Sigmoid colon (tissue), 7 donors: ENCODE results near the gene KIRREL3. TPM values are rescaled to one million over a fixed set of nuclear protein-coding genes. Genes with fewer than 3 reads are reported as not detected.
"Not testable (repeated sequence)": the region's sequence is repeated elsewhere in the genome, so short reads cannot be mapped to it uniquely, and the experiment has no call there.

Source experiments
- DNase-seq: peaks from one replicate; pipeline ENCODE4 v3.0.0-alpha.2; 2019
- H3K27ac ChIP-seq, 4 donors: fragments of 200-600 bp; sonication (generic); one replicate each; pipeline ENCODE4 v1.5.1; 2016 to 2019; ENCODE audit warnings: mild to moderate bottlenecking in 1 of 4
- H3K27me3 ChIP-seq, 3 donors: fragments of 200-600 bp; sonication (generic); one replicate each; pipeline ENCODE4 v1.5.1; 2019; ENCODE audit warnings: mild to moderate bottlenecking in 1 of 3
- H3K36me3 ChIP-seq, 4 donors: fragments of 200-600 bp; sonication (generic); one replicate each; pipeline ENCODE4 v1.5.1; 2016 to 2019
- H3K4me1 ChIP-seq, 4 donors: fragments of 200-600 bp; sonication (generic); one replicate each; pipeline ENCODE4 v1.5.1; 2017 to 2019
- H3K4me3 ChIP-seq, 4 donors: fragments of 200-600 bp; sonication (generic); one replicate each; pipeline ENCODE4 v1.5.1; 2017 to 2019; ENCODE audit warnings: mild to moderate bottlenecking in 2 of 4, moderate library complexity in 1 of 4
- H3K9me3 ChIP-seq, 4 donors: fragments of 200-600 bp in 3 of 4; sonication (generic) in 3 of 4; one replicate each; pipeline versions ENCODE4 v1.5.1 to v1.6.1; 2013 to 2019
- EP300 ChIP-seq, 4 donors: sonication (generic); formaldehyde crosslinking; IDR thresholded peaks; one replicate each; pipeline ENCODE4 v1.6.1; 2017; ENCODE audit warnings: antibody characterized with exemption in 4 of 4
- POLR2A ChIP-seq, 2 donors: fragments of 450-650 bp; IDR thresholded peaks; one replicate each; pipeline ENCODE4 v1.6.1; 2016; ENCODE audit warnings: antibody characterized with exemption in 2 of 2, mild to moderate bottlenecking in 2 of 2, moderate library complexity in 2 of 2
- POLR2AphosphoS5 ChIP-seq, 4 donors: sonication (generic); formaldehyde crosslinking; IDR thresholded peaks; one replicate each; pipeline ENCODE4 v1.6.1; 2017; ENCODE audit warnings: antibody characterized with exemption in 4 of 4
- WGBS, 2 donors: extraction: QIAGEN DNeasy Blood & Tissue Kit; methylation state at CpG; one replicate each; pipeline ENCODE4 v1.1.7; 2013; 5-methylcytosine and 5-hydroxymethylcytosine counted together
- intact Hi-C: fragments of 100-400 bp; cut with DNase I; formaldehyde crosslinking; loops from one replicate; pipeline ENCODE4 v1.15.1; 2023
- polyA plus RNA-seq, 3 donors: library from polyadenylated mRNA; stranded (reverse); fragments of 200-250 nt; gene quantifications; one replicate each; pipeline ENCODE4 v1.2.3, GENCODE V29; 2013
- total RNA-seq, 4 donors: library from RNA; depleted of rRNA; stranded (reverse); fragments of >200 nt; gene quantifications; one replicate each; pipeline ENCODE4 v1.1.0, GENCODE V29; 2016
- TF ChIP-seq, protein P1 (sequence below), 4 experiments: fragments of 450-650 bp in 3 of 4; fragments of 200-600 bp in 1 of 4; IDR thresholded peaks; one replicate each; pipeline ENCODE4 v1.5.1; 2016 to 2019; ENCODE audit warnings: antibody characterized with exemption in 4 of 4, mild to moderate bottlenecking in 3 of 4, moderate library complexity in 2 of 4
- donor health status: healthy with polysubstance abuse.
- donor health status: Bipolar disorder and iron deficiency.
- donor health status: healthy.

KIRREL3 gene
- total and polyA plus RNA-seq, 7 donors = under 0.01 to 3.3 (median 1.0) TPM

DNA sequence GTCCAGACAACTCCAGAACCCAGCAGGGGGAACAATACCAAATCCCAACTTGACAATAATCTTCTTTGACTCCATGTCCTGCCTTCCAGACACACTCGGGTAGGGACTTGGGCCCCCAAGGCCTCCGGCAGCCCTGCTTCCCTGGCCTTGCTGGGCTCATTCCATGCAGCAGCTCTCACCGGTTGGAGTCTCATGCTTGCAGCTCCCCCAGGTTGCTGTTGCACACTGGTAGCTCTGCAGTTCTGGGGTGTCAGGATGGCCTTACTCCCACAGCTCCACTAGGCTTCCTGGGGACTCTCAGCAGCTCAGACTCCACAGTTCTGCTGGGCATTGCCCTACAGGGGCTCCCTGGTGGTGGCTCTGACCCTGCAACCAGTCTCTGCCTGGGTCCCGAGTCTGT, 602.3 kb downstream of the KIRREL3 start:
- no peaks in the 10 kb centered on the region for H3K9me3 ChIP-seq
- 97 to 98% methylated on average over 4 of the region's 4 CpGs for WGBS, 2 donors
- no peak for DNase-seq
- no peaks in the 10 kb centered on the region for H3K27me3 ChIP-seq
- no peak overlapping the region for H3K4me3 ChIP-seq
- H3K4me1 ChIP-seq = peaks cover 0 to 6% (median 3%) of the 10 kb centered on the region in 4 donors
- TF ChIP-seq EP300 (IDR thresholded peaks at IDR 0.05) = no peak
- TF ChIP-seq, protein P1, sequence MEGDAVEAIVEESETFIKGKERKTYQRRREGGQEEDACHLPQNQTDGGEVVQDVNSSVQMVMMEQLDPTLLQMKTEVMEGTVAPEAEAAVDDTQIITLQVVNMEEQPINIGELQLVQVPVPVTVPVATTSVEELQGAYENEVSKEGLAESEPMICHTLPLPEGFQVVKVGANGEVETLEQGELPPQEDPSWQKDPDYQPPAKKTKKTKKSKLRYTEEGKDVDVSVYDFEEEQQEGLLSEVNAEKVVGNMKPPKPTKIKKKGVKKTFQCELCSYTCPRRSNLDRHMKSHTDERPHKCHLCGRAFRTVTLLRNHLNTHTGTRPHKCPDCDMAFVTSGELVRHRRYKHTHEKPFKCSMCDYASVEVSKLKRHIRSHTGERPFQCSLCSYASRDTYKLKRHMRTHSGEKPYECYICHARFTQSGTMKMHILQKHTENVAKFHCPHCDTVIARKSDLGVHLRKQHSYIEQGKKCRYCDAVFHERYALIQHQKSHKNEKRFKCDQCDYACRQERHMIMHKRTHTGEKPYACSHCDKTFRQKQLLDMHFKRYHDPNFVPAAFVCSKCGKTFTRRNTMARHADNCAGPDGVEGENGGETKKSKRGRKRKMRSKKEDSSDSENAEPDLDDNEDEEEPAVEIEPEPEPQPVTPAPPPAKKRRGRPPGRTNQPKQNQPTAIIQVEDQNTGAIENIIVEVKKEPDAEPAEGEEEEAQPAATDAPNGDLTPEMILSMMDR (IDR thresholded peaks at IDR 0.05) = no peak
- no peak for TF ChIP-seq POLR2A (IDR thresholded peaks at IDR 0.05)
- no peak for TF ChIP-seq POLR2AphosphoS5 (IDR thresholded peaks at IDR 0.05)
- intact Hi-C loops = no loop called here
- H3K36me3 ChIP-seq = no peaks in the 10 kb centered on the region
- H3K27ac ChIP-seq = no peak overlapping the region

DNA sequence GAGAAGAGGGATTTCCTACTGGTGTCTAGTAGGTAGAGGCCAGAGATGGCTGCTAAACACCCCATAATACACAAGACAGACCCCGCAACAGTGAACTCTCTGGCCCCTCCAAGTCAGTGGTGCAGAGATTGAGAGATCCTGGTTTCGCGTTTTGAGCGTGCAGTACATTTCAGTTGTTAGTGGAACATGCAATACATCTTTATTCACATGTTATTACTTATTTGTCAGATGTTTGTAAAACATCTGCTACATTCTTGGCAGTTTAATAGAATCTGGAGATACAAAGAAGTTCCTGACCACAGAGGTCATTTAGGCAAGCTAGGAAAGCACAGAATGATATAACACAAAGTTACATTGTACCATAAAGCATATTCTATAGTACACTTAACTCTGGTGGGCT, 603.6 kb downstream of the KIRREL3 start:
- Histone ChIP-seq H3K36me3 (no peaks in the 10 kb centered on the region), H3K27me3 (no peaks in the 10 kb centered on the region), H3K4me1 (peaks cover 0 to 17% (median 13%) of the 10 kb centered on the region in 4 donors), H3K27ac (peak overlapping the region in 1 of 4 donors; percentile 10), H3K4me3 (no peak overlapping the region), H3K9me3 (no peaks in the 10 kb centered on the region)
- TF ChIP-seq, protein P1 (IDR thresholded peaks at IDR 0.05) = no peak
- no peak for TF ChIP-seq POLR2AphosphoS5 (IDR thresholded peaks at IDR 0.05)
- TF ChIP-seq POLR2A (IDR thresholded peaks at IDR 0.05) = no peak
- TF ChIP-seq EP300 (IDR thresholded peaks at IDR 0.05) = no peak
- intact Hi-C loops = no loop called here
- no peak for DNase-seq
- 85 to 92% methylated on average over 4 of the region's 4 CpGs for WGBS, 2 donors

DNA sequence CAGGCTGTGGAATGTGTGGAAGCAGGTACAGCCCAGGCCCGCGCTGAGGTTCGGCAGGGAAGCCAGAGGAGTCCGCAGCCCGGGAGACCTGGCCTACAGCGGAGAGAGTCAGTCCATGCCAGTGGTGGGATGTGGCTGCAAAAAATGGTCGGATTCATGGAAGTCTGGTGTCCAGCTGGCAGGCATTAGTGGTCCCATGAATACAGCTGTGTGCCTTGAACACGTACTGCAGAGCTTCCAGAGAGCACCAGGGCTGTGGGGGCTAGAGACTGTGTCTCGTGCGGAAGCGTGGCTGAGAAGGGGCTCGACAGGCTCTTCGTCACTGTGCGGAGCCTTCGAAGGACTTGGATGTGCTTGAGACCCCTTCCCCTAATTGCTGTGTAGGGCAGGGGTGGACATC, 604.3 kb downstream of the KIRREL3 start:
- H3K36me3 ChIP-seq, H3K27me3 ChIP-seq, intact Hi-C loops, DNase-seq, H3K9me3 ChIP-seq, H3K4me3 ChIP-seq: not testable (repeated sequence)
- 89 to 93% methylated on average over 15 of the region's 15 CpGs for WGBS, 2 donors
- H3K27ac ChIP-seq = peak overlapping the region in 1 of 4 donors; percentile 14
- H3K4me1 ChIP-seq = peaks cover 0 to 24% (median 20%) of the 10 kb centered on the region in 4 donors

DNA sequence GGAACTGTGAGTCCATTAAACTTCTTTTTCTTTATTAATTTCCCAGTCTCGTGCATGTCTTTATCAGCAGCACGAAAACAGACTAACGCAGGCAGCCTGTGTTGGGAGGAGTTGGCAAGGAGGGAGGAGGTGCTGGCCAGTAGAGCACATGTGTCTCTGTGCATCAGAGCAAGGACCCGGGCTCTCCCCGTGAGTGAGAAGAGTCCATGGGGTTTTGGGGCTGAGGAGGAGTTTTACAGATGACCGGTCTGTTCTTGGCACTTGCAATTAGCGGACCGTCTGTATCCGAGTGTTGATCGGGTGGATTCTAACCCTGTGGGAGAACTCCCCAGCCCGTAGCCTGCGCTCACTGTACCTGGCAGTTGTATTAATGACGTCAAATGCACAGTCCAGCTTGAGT, 604.8 kb downstream of the KIRREL3 start:
- H3K36me3 ChIP-seq, H3K9me3 ChIP-seq, H3K4me3 ChIP-seq, H3K27me3 ChIP-seq, intact Hi-C loops: not testable (repeated sequence)
- TF ChIP-seq POLR2AphosphoS5 (IDR thresholded peaks at IDR 0.05) = peak in 1 of 4 donors; percentile 34
- Histone ChIP-seq H3K27ac (peak overlapping the region in 2 of 4 donors; percentile 35 to 55), H3K4me1 (peaks cover 0 to 26% (median 21%) of the 10 kb centered on the region in 4 donors)
- 82 to 89% methylated on average over 10 of the region's 13 CpGs for WGBS, 2 donors
- DNase-seq = peak; percentile 92

DNA sequence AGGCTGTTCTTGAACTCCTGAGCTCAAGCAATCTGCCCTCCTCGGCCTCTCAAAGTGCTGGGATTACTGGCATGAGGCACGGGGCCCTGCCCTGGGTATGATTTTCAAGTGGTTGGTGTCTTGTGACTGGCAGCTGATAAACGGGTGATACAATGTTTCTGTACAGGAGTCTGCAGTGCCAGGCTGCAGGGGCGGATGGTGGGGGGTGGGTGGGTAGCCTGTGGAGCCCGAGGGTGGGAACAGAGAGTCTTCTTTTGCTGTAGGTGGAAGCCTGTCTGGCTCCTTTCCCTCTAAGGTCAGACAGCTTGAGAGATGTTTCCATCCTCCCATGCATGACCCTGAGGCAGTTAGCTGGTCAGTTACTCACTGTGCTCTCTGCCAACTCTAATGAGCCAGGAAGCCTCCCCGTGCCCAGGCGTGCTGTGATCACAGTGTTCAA, 605.9 kb downstream of the KIRREL3 start:
- H3K27me3 ChIP-seq, H3K9me3 ChIP-seq, H3K4me3 ChIP-seq, intact Hi-C loops, H3K36me3 ChIP-seq, DNase-seq: not testable (repeated sequence)
- Histone ChIP-seq H3K27ac (peak overlapping the region in 1 of 4 donors; percentile 32), H3K4me1 (peaks cover 0 to 26% (median 21%) of the 10 kb centered on the region in 4 donors)
- 80 to 82% methylated on average over 7 of the region's 7 CpGs for WGBS, 2 donors

DNA sequence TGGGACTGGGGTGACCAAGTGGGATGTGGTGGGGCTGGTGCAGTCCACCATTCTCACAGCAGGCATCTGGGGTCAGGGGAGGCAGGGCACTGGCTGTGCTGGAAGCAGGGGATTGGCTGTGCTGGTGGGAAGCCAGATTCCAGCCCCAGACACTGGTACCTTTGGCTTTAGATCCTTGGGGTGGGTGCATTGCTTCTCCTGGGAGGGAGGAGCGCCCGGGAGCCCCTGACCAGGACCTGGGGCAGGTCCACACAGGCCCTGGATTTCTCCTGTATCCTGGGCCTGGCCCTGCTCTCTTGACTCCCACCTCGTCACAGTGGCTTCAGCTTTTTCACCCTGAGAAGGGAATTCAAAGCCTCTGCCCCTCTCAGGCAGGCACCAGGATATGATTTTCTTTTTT, 606.5 kb downstream of the KIRREL3 start:
- WGBS, 2 donors = 94 to 97% methylated on average over 3 of the region's 3 CpGs
- Histone ChIP-seq H3K4me3 (no peak overlapping the region), H3K27ac (peak overlapping the region in 2 of 4 donors; percentile 0 to 32), H3K27me3 (no peaks in the 10 kb centered on the region), H3K9me3 (no peaks in the 10 kb centered on the region), H3K36me3 (no peaks in the 10 kb centered on the region), H3K4me1 (peaks cover 0 to 26% (median 21%) of the 10 kb centered on the region in 4 donors)
- DNase-seq = no peak
- TF ChIP-seq EP300 (IDR thresholded peaks at IDR 0.05) (no peak), POLR2A (IDR thresholded peaks at IDR 0.05) (no peak), POLR2AphosphoS5 (IDR thresholded peaks at IDR 0.05) (no peak)
- TF ChIP-seq, protein P1 (IDR thresholded peaks at IDR 0.05) = no peak
- intact Hi-C loops = no loop called here
